ENCODE data around the gene TCP1.
"Not testable (repeated sequence)": the region's sequence is repeated elsewhere in the genome, so short reads cannot be mapped to it uniquely, and the experiment has no call there.

Gene TCP1

DNA sequence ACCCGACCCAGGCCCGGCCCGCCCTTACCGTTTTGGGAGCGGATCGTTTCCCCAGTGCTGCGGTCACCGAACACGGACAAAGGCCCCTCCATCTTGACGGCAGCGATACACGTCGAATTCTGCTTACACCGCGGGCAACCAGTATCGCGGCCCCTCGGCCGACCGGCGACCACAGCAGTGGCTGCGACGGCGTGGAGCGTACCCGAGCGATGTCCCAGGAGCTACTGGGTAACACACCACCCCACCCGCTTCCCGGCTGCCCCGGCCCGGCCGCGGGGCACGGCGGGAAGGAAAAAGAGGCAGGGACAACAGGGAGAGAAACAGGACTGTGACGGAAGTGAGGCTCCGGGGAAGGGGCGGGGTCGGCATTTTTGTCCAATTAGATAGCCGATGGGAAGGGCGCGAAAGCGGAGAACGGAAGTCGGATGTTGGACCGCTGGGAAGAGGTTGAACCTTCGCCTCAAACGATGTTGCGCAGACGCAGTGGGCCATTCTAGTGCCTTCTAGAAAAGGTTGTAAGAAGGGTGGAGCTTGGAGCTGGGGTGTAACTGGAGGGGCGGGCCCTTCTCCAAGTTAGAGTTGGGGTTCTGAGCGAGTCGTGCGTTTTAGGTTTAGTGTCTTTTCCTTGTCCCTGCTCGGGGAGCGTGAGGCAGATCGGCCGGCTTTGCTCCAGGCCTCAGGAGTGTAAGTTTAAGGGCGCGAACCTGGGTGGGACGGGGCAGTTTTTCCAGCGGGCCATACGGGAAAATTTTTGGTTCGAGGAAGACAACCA lies at the start of gene TCP1:
Gene TCP1 (minus strand): TSS at position 226 of the 772 bp plus-strand sequence. CDS start 134 bp downstream, at position 92.
- peak; percentile 100 for DNase-seq

DNA sequence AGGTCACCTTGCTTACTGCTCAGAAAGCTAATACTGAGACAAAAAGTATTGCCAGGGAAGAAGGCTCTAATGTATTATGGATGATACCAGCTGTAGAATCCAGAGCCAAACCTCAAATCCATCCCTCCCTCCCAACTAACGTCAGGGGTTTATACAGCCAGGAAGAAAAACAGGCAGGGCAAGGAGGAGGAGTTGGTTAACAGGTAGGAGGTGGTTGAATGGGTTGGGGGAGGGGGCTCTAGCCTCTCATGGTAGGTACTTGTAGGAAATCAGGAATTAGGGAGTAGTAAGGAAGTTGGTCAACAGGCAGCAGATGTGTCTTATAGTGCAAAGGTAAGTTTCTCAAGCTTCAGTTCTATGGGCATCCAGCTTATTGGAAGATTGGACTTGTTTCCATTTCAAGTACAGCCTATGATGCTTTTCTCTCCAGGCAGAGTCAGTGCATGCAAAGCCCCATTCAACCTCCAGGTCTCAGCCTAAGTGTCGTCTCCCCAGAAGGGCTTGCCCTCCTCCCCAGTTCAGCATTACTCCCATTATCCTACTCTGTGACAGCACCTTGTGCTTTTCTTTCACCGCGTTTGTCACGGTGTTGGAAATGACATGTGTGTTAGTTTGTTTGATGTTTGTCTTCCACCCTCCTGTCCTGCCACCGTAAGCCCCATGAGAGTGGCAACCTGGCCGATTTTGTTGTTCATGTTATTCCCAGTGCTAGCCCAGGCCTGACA lies 48.8 kb upstream of the TCP1 start:
- no peak for DNase-seq

DNA sequence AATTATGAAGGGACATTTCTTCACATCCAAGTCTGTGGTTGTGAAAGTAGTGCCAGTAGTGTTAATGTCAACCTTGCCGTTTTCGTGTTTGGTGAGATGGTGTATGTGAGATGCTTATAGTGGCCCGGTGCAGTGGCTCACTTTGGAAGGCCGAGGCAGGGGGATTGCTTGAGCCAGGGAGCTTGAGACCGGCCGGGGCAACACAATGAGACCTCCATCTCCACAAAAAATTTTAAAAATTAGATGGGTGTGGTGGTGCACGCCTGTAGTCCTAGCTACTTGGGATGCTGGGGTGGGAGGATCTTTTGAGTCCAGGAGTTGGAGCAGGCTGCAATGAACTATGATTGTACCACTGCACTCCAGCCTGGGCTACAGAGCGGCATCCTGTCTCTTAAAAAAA lies 48.1 kb upstream of the TCP1 start:
- DNase-seq, result no peak

DNA sequence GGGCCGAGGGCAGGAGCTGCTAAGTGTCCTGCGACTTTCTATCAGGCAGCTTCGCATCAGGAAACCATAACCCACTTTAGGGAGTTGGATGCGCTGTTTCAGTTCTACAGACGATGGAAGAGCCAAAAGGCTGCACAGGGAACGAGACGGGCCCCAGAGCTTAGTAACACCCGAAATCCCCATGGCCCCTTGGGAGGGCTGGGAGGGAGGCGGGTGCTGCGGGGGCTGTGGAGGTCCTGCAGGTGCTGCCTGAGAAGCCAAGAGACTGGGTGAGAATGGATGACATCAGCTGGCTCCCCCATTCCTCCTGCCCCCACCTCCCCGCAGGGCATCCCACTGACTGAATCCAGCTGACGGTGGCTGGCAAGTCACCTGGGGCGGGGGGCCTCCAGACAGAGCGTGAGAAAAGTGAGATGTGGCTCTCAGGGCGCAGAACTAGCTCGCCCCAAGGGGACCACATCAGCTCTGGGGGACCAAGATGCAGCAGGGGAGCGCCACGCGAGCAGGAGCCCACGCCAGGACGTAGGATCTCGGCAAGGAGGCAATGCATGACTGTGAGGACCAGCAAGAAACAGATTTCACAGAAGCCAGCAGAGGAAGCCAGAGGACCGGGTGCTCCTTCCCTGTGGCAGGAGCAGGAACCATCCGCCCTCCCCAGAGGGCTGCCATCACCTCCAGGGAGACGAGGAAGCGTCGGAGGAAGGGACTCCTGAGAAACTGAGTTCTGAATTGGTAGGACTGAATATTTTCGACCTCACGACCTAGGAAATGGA lies 47.5 kb upstream of the TCP1 start:
- DNase-seq, result no peak

DNA sequence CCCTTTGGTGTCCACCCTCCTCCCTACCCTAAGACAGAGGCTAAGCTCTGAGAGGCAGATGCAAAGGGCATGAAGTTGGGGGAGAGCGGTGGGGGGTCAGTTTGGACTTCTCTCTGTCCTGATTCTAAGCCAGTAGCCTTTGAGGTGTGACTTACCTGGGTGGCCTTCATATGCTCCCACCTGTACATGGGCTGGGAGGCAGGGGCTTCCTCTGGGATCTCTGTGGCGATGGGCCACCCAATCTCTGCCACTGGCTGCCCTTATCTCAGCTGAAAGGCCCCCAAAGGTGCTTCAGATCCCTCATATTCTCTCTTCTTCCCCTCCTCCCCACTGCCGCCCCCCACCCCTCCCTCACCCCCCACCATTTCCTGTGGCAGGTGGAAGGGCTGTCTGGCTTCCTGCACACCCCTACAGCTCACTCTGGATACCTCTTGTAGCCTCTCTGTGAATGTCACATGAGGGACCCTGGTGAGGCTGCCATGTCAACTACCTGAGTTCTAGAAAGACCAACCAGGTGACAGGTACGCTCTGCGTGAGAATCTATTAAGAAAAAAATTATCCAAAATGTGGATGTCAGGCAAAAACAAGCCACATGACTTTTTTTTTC lies 44.7 kb upstream of the TCP1 start:
- no peak for DNase-seq

DNA sequence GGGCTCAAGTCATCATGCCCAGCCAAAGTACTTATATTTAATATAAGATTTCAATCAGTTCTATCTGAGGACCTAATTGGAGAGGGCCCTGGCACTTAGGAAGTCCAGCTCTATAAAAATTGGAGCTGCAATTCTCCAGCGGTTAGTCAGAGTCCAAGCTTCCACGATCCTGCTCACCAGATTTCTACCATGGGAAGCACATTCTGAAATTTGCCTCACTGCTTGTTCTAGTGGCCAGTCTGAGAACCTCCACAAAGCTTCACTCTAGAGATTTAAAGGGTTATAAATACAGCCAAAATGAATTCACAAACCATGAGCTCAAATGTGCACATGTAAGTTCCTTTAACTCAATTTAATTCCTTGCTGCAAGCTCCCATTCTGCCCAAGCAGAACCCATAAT lies 44.2 kb upstream of the TCP1 start:
- DNase-seq, result no peak

DNA sequence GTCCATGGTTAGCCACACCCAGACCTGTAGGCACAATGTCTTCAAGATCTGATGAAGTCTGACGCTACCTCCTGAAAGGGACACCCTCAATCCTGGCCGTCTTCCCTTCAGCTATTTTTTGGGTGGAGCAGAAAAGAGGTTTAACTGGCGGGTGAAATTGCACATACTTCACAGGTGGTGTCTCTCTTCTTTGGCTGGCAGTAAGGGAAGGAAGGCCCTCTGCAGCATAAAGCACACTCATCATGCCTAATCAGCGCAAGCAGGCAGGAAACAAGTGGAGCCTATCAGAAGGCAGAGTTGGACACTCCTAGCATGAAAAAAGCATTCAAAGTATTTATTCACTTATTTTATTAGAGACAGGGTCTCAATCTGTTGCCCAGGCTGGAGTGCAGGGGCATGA lies 43.5 kb upstream of the TCP1 start:
- DNase-seq, result peak; percentile 33

DNA sequence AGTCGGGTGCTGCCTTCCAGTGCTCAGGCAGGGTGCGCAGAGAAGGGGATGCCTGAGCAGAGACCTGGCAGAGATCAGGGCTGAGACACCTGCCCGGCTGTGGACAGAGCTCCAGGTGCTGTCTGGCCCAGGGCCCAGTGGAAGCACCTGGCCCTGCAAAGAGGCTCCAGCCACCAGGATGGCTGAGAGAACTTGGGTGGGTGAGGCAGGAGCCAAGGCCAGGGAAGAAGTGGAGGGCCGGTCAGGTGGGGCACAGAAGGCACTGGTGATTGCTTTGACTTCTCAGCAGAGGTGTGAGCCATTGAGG lies 41.9 kb upstream of the TCP1 start:
- DNase-seq, result no peak

DNA sequence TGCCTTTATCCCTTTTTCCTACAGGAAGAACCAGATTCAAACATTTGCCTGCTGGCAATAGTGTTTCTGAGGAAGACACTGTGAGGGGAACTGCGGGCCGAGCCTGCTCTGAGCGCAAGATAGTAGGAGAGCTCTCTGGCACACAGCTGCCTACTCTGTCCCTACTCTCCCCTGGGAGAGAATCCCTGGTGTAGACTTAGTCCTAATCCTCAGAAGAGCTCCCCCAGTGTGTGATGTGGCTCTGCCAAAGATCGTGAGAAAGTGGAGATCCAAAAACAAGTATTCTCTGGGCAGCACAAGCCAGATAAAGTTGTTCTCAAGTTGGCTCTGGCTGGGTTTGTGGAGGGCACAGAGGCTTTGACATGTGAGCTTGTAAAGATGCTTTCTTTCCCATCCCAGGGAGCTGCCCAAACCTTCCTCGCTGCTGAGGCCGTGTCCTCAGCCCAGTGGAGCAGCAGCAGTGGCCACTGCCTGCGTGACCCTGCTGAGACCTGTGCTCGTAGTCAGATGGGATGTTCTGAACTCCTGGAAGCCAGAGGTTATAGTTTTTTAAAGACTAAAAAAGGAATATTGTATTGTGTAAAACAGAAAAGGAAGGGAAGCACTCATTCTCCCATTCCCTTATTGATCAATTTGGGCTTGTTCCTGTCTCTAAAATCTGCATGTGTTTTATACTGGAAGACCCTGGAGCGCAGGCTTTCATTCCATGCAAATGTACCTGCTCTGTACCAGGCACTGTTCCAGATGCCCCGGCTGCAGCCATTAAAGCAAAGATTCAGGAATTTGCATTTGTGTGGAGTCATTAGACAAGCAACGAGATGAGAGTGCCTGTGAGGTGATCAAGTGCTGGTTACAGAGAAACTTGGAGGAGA lies 41.3 kb upstream of the TCP1 start:
- DNase-seq, result no peak

DNA sequence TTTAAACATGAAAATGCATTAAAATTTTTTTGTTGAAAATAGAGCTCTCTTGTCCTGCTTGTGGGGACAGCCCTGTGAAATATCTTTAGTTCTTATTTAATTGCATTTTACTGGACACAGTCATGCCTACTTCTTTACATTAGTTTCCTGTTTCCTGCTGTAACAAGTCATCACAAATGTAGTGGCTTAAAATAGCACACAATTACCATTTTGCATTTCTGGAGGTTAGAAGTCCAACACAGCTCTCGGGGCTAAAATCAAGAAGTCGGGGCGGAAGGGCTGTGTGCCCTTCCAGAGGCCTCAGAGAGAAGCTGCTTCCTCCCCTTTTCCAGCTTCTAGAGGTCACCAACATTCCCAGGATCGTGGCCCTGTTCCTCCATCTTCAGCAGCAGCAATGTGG lies 40.1 kb upstream of the TCP1 start:
- DNase-seq, result no peak

DNA sequence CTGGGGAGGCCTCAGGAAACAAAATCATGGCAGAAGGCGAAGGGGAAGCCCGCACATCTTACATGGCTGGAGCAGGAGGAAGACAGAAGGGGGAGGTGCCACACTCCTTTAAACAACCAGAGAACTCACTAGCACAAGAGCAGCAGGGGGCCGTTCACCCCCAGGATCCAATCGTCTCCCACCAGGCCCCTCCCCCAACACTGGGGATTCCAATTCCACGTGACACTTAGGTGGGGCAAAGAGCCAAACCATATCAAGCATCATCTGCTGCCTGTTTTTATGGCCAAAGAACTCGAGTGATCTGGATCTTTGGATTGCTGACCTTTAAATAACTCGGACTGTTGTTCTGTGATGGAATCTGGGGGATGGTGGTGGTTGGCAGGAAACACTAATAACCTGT lies 38.7 kb upstream of the TCP1 start:
- DNase-seq, result no peak

DNA sequence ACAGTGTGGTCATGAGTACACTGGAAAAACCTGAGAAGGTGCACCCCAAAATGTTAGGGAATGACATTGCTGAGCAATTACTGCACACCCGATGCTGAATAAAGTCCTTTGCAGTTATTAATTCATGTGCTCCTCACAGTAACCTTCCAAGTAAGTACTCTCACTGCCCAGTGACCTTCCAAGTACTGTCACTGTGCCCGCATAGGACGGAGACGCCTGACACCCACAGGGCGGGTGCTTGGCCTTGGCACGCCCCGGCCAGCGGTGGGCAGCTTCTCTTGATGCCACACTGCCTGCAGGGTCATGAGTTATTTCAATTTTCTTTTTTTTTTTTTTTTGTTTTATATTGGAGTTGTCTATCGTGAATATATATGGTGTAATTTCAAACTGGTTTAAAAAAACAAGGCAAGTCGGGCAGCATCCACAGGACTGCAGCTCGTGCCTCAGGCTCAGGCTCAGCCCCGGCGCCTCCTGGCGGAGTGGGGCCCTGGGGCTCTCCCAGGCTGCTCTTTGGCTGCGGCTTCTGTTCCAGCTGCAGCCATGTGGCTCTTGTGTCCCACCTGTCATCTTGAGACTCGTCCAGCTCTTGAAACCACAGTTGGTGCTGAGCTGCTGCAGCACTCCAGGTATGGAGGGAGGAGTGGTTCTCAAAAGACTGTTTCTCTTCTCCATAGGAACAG lies 37.7 kb upstream of the TCP1 start:
- DNase-seq, result no peak

DNA sequence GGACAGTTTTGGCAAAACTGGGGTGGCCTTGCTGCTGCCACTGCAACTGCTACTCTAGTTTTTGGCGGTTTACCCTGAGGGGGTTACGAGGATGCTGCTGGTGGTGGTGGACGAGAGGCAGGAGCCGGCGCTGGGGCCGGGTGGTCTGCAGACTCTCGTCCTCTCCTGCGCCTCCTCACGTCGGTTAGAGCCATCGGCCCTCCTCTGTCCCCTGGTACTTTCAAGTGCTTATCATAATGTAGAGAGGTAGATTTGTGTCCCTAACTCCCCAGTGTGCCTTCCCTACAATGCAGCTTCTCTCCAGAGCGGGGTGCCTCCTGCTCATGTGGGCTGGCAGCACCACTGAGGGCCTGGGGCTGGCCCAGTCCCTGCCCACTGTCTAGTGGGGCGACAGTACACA lies 36.6 kb upstream of the TCP1 start:
- DNase-seq, result no peak

DNA sequence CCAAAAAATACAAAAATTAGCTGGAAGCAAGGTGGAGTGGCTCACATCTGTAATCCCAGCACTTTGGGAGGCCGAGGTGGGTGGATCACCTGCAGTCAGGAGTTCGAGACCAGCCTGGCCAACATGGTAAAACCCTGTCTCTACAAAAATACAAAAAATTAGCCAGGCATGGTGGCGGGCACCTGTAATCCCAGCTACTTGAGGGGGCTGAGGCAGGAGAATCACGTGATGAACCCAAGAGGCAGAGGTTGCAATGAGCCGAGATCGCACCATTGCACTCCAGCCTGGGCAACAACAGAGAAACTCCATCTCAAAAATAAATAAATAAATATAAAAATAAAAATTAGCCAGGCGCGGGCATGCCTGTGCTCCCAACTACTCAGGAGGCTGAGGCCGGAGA lies 35.3 kb upstream of the TCP1 start:
- not testable (repeated sequence) for DNase-seq

DNA sequence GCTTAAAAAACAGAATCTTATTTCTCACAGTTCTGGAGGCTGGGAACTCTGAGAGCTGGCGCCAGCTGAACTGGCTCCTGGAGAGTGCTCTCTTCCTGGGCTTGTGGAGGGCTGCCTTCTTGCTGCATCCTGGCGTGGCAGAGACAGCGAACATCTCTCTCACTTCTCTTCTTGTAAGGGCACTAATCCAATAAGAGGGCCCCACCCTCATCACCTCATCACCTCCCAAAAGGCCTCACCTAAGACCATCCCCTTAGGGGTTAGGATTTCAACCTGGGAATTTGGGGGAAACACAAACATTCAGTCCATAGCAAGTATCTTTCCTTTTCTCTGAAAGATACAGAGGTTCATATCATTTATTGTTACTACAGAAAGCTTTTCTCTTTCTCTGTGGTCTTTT lies 34.6 kb upstream of the TCP1 start:
- no peak for DNase-seq

DNA sequence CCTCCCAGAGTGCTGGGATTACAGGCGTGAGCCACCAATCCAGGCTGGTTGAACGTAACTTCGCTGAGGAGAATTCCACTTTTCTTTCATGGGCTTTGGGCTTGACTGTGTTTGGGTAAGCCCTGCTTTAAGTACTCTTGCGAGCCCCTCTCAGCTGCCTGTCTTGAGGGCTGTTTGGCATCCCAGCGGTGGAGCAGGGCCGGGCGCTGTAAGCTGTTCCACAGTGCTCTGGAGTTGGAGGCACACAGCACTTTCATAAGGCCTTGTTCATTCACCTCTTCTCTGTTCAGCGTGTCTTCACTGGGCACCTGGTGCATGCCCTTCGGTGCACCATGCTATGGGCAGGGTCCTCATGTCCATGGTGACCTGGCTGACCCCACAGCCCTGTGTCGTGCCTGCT lies 32.3 kb upstream of the TCP1 start:
- DNase-seq, result no peak

DNA sequence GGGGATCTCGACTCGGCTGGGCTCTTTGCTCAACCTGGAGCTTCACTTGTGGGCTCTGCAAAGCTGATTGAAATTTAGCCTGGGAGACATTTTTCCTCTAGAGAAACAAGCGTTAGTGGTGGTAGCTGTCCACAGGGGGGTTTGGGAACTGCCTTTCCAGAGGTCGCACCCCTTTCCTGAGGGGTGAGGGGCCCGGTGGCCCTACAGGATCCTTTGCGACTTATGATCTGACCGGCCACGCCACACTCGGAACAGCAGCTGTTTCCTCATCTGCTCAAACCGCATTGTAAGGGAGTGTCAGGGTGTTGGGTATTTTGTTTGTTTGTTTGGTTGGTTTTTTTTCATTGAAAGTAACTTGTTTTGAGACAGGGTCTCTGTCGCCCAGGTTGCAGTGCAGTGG lies 31.7 kb upstream of the TCP1 start:
- DNase-seq, result no peak

DNA sequence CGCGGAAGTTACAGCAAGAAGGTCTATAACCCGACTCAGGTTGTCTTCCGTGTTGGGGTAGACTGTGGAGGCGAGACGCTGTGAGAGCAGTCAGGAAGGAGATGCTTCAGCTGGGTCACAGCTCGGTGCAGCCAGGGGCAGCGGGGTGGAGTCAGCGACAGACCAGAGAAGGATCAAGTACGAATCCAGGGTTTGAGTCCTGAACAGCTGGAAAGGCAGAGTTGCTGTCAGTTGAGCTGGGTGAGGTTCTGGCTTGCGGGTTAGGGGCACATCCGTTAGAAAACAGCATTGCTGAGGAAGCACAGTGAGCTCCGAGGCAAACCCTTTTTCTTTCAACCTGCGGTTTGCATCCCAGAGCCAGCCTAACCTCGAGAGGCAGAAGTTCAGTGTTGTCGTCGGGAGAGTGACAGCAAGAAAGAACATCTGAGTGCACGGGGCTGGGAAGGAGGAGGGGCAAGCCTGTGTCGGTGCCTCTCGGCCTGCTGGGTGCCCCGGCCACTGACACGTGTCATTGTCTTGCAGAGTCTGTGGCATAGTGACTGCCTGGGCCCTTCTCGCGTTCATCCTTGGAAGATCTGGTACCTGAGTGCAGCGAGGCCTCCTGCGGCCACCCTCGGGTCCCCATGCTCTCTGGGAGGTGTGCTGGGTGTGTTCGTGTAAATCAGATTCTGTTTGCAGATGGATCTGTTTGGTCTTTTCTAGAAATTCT lies 30.7 kb upstream of the TCP1 start:
- no peak for DNase-seq

DNA sequence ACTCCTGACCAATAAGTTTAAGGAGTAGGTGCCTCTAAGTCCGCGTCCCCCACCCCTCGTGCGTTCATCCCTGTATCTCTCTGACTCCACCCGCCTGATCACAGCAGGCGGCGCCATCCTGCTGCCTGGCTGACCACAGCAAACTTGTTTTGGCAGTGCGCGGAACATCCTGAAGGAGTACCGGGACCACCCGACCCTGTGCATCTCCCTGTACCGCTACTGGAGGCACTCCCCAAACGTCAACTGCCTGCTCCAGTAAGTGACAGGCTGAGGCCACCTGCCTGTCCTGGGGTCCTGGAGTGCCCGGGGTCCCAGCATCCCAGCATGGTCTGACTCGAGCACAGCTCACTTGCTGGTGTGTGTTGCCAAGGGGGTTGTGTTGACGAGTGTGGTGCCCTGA lies 29.7 kb upstream of the TCP1 start:
- DNase-seq, result no peak

DNA sequence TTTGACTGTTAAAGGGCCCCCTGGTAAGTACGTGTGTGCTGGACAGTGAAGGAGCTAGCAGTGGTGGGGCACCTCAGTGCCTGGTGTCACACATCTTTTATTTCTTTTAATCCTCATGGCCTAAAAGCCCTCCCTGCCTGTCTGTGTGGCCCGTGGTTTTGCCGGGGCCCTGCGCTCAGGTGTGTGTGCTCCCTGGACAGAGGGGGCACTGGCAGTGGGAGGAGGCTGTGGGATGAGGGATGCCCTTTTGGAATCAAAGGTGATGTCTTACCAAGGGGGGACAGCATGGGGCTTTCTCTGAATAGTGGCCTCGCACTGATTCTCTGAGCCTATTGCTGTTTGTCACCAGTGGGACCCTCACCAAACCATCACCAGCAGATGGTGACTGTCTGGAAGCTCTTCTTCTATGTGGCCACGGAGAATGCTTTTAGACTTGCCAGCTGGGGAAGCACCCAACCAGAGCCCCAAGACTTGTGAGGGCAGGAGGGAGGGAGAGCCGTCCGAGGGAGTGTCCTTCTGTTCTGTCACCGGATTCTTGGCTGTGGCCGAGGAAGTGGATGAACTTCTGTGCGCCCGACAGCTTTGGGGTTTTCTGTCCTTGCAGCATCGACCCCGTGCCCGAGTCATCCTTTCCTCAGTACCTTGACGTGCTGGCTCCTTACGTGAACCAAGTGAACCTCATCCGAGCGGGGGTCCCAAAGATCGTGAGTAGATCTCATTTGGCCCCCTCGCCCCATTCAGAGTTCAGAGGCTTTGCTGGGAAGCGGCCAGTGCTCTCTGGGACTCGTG lies 28.7 kb upstream of the TCP1 start:
- DNase-seq, result no peak

Measured in hematopoietic multipotent progenitor cell treated with erythropoietin and hydrocortisone succinate and interleukin-3 and kit ligand, for 8 days (in vitro differentiated cells).